Left renal cortex interstitium (tissue), 4 donors: Measurements from ENCODE around the gene NSRP1. TPM values are rescaled to one million over a fixed set of nuclear protein-coding genes. Genes with fewer than 3 reads are reported as not detected.
"Not testable (repeated sequence)": the region's sequence is repeated elsewhere in the genome, so short reads cannot be mapped to it uniquely, and the experiment has no call there.

Experiments used
- DNase-seq, 4 donors: peaks; one replicate each; pipeline ENCODE4 v3.0.0-alpha.2; 2013; ENCODE audit warnings: low read depth in 4 of 4, low spot score in 2 of 4, missing footprints in 1 of 4
- polyA plus RNA-seq, 4 donors: library from polyadenylated mRNA; unstranded; fragments of 120-200 nt; gene quantifications; one replicate each; pipeline ENCODE4 v1.2.1, GENCODE V29; 2013; ENCODE audit not compliant: insufficient read length in 4 of 4

Gene NSRP1
- polyA plus RNA-seq, 4 donors = 35.6 to 46.4 (median 41.6) TPM

GRCh38 chr17:30117675-30118081 is 1.1 kb downstream of the NSRP1 start:
- DNase-seq = no peak

- not testable (repeated sequence) for DNase-seq
Observed at GRCh38 chr17:30118635-30119034, 2.0 kb downstream of the NSRP1 start.

GRCh38 chr17:30124273-30124796 is 7.7 kb downstream of the NSRP1 start:
- DNase-seq = no peak

- no peak for DNase-seq
Observed at GRCh38 chr17:30130121-30130520, 13.5 kb downstream of the NSRP1 start.

- no peak for DNase-seq
Observed at GRCh38 chr17:30132615-30133014, 16.0 kb downstream of the NSRP1 start.

GRCh38 chr17:30133197-30133596 is 16.6 kb downstream of the NSRP1 start:
- no peak for DNase-seq

GRCh38 chr17:30134551-30134950 is 17.9 kb downstream of the NSRP1 start:
- no peak for DNase-seq

- no peak for DNase-seq
Observed at GRCh38 chr17:30137158-30137557, 20.5 kb downstream of the NSRP1 start.

- DNase-seq = not testable (repeated sequence)
Observed at GRCh38 chr17:30147860-30148259, 31.2 kb downstream of the NSRP1 start.

- no peak for DNase-seq
Observed at GRCh38 chr17:30148376-30148775, 31.8 kb downstream of the NSRP1 start.

- DNase-seq = no peak
Observed at GRCh38 chr17:30151471-30151870, 34.9 kb downstream of the NSRP1 start.

- DNase-seq = no peak
Observed at GRCh38 chr17:30153463-30153862, 36.8 kb downstream of the NSRP1 start.

- no peak for DNase-seq
Observed at GRCh38 chr17:30155389-30155788, 38.8 kb downstream of the NSRP1 start.

GRCh38 chr17:30158896-30159625 is 42.4 kb downstream of the NSRP1 start:
- DNase-seq = no peak

- no peak for DNase-seq
Observed at GRCh38 chr17:30160419-30161172, 44.0 kb downstream of the NSRP1 start.

GRCh38 chr17:30161601-30162000 is 45.0 kb downstream of the NSRP1 start:
- DNase-seq = no peak

- DNase-seq = no peak
Observed at GRCh38 chr17:30164531-30164930, 47.9 kb downstream of the NSRP1 start.

GRCh38 chr17:30165147-30165546 is 48.5 kb downstream of the NSRP1 start:
- DNase-seq = no peak

- DNase-seq = no peak
Observed at GRCh38 chr17:30165960-30166359, 49.3 kb downstream of the NSRP1 start.

GRCh38 chr17:30170415-30170987 is 53.9 kb downstream of the NSRP1 start:
- no peak for DNase-seq

- no peak for DNase-seq
Observed at GRCh38 chr17:30172560-30172959, 55.9 kb downstream of the NSRP1 start.
